ENCODE results near the gene NEUROD1.
"Not testable (repeated sequence)": the region's sequence is repeated elsewhere in the genome, so short reads cannot be mapped to it uniquely, and the experiment has no call there.

Gene NEUROD1

GRCh38 chr2:181680055-181680936 lies at the start of gene NEUROD1:
Gene NEUROD1, minus strand, starts transcription at chr2:181680517. Its CDS starts 1,657 bp downstream, at chr2:181678860.
- no peak for DNase-seq

GRCh38 chr2:181725476-181725875 lies 45.2 kb upstream of the NEUROD1 start:
- no peak for TF ChIP-seq POLR2A (IDR thresholded peaks at IDR 0.05; ENCODE audit: low read length)
- TF ChIP-seq GATA1 (IDR thresholded peaks at IDR 0.05; ENCODE audit: low read depth, low read length): no peak
- DNase-seq: no peak

More at GRCh38 chr2:181680055-181680936, at the start of gene NEUROD1:
- no peak for TF ChIP-seq POLR2A (IDR thresholded peaks at IDR 0.05; ENCODE audit: low read length)
- no peak for TF ChIP-seq GATA1 (IDR thresholded peaks at IDR 0.05; ENCODE audit: low read depth, low read length)

GRCh38 chr2:181724662-181725061 lies 44.3 kb upstream of the NEUROD1 start:
- no peak for DNase-seq
- no peak for TF ChIP-seq GATA1 (IDR thresholded peaks at IDR 0.05; ENCODE audit: low read depth, low read length)
- no peak for TF ChIP-seq POLR2A (IDR thresholded peaks at IDR 0.05; ENCODE audit: low read length)

GRCh38 chr2:181723731-181724130 lies 43.4 kb upstream of the NEUROD1 start:
- DNase-seq: no peak
- no peak for TF ChIP-seq GATA1 (IDR thresholded peaks at IDR 0.05; ENCODE audit: low read depth, low read length)
- TF ChIP-seq POLR2A (IDR thresholded peaks at IDR 0.05; ENCODE audit: low read length): no peak

- TF ChIP-seq GATA1 (IDR thresholded peaks at IDR 0.05; ENCODE audit: low read depth, low read length): no peak
- TF ChIP-seq POLR2A (IDR thresholded peaks at IDR 0.05; ENCODE audit: low read length): no peak
- DNase-seq: peak; percentile 74 to 86
Measured at GRCh38 chr2:181715033-181715630, 34.8 kb upstream of the NEUROD1 start.

- DNase-seq: not testable (repeated sequence)
Measured at GRCh38 chr2:181711051-181711450, 30.7 kb upstream of the NEUROD1 start.

GRCh38 chr2:181702519-181702918 lies 22.2 kb upstream of the NEUROD1 start:
- DNase-seq: not testable (repeated sequence)

GRCh38 chr2:181698223-181698622 lies 17.9 kb upstream of the NEUROD1 start:
- TF ChIP-seq POLR2A (IDR thresholded peaks at IDR 0.05; ENCODE audit: low read length) (no peak), GATA1 (IDR thresholded peaks at IDR 0.05; ENCODE audit: low read depth, low read length) (no peak)
- no peak for DNase-seq

GRCh38 chr2:181697571-181697970 lies 17.3 kb upstream of the NEUROD1 start:
- no peak for DNase-seq
- TF ChIP-seq GATA1 (IDR thresholded peaks at IDR 0.05; ENCODE audit: low read depth, low read length) (no peak), POLR2A (IDR thresholded peaks at IDR 0.05; ENCODE audit: low read length) (no peak)

- TF ChIP-seq GATA1 (IDR thresholded peaks at IDR 0.05; ENCODE audit: low read depth, low read length) (no peak), POLR2A (IDR thresholded peaks at IDR 0.05; ENCODE audit: low read length) (no peak)
- no peak for DNase-seq
Measured at GRCh38 chr2:181697126-181697525, 16.8 kb upstream of the NEUROD1 start.

- TF ChIP-seq POLR2A (IDR thresholded peaks at IDR 0.05; ENCODE audit: low read length) (no peak), GATA1 (IDR thresholded peaks at IDR 0.05; ENCODE audit: low read depth, low read length) (no peak)
- DNase-seq: no peak
Measured at GRCh38 chr2:181694271-181694670, 14.0 kb upstream of the NEUROD1 start.

GRCh38 chr2:181690860-181691259 lies 10.5 kb upstream of the NEUROD1 start:
- no peak for DNase-seq
- TF ChIP-seq POLR2A (IDR thresholded peaks at IDR 0.05; ENCODE audit: low read length) (no peak), GATA1 (IDR thresholded peaks at IDR 0.05; ENCODE audit: low read depth, low read length) (no peak)

GRCh38 chr2:181686576-181687185 lies 6.4 kb upstream of the NEUROD1 start:
- TF ChIP-seq GATA1 (IDR thresholded peaks at IDR 0.05; ENCODE audit: low read depth, low read length) (no peak), POLR2A (IDR thresholded peaks at IDR 0.05; ENCODE audit: low read length) (no peak)
- DNase-seq: no peak

GRCh38 chr2:181685150-181685688 lies 4.9 kb upstream of the NEUROD1 start:
- DNase-seq: no peak

More at GRCh38 chr2:181685150-181685688, 4.9 kb upstream of the NEUROD1 start:
- no peak for TF ChIP-seq POLR2A (IDR thresholded peaks at IDR 0.05; ENCODE audit: low read length)
- TF ChIP-seq GATA1 (IDR thresholded peaks at IDR 0.05; ENCODE audit: low read depth, low read length): no peak
